ENCODE data around the gene DGKI.

- TF ChIP-seq, protein P1, sequence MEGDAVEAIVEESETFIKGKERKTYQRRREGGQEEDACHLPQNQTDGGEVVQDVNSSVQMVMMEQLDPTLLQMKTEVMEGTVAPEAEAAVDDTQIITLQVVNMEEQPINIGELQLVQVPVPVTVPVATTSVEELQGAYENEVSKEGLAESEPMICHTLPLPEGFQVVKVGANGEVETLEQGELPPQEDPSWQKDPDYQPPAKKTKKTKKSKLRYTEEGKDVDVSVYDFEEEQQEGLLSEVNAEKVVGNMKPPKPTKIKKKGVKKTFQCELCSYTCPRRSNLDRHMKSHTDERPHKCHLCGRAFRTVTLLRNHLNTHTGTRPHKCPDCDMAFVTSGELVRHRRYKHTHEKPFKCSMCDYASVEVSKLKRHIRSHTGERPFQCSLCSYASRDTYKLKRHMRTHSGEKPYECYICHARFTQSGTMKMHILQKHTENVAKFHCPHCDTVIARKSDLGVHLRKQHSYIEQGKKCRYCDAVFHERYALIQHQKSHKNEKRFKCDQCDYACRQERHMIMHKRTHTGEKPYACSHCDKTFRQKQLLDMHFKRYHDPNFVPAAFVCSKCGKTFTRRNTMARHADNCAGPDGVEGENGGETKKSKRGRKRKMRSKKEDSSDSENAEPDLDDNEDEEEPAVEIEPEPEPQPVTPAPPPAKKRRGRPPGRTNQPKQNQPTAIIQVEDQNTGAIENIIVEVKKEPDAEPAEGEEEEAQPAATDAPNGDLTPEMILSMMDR (IDR thresholded peaks at IDR 0.05): no peak
- no peak for TF ChIP-seq POLR2A (IDR thresholded peaks at IDR 0.05)
These were observed 456.7 kb downstream of the DGKI start for GRCh38 chr7:137390076-137390475.

Measured in thyroid gland (tissue), 4 donors.